Measurements from ENCODE around the gene TSC2. TPM values are rescaled to one million over a fixed set of nuclear protein-coding genes. Genes with fewer than 3 reads are reported as not detected.
"Not testable (repeated sequence)": the region's sequence is repeated elsewhere in the genome, so short reads cannot be mapped to it uniquely, and the experiment has no call there.

TSC2 gene
- total RNA-seq, 2 experiments from 2014 or later, result 87.9 to 97.4 TPM

DNA sequence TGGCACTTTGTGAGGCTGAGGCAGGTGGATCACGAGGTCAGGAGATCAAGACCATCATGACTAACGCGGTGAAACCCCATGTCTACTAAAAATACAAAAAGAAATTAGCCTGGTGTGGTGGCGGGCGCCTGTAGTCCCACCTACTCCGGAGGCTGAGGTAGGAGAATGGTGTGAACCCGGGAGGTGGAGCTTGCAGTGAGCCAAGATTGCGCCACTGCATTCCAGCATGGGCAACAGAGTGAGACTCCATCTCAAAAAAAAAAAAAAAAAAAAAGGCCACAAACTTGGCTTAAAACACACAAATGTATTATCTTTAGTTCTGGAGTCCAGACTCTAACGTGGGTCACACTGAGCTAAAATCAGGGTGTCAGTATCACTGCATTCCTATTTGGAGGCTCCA lies 36.1 kb upstream of the TSC2 start:
- Mint-ChIP-seq H3K36me3 (ENCODE audit: low read depth) (peaks cover 19% of the 10 kb centered on the region), H3K4me1 (ENCODE audit: low read depth) (peaks cover 26% of the 10 kb centered on the region)
- not testable (repeated sequence) for DNase-seq; H3K27ac Mint-ChIP-seq; H3K4me3 Mint-ChIP-seq; ATAC-seq; H3K27me3 Mint-ChIP-seq (ENCODE audit: low read depth); H3K9me3 Mint-ChIP-seq (ENCODE audit: insufficient read depth)
- CTCF ChIA-PET, result interaction anchor here (1.4 kb wide), 1 partner anchor 8 kb away, joined by 5 read pairs; no protein-coding TSS in a partner anchor
- POLR2A ChIA-PET, result interaction anchor here (1.2 to 1.5 kb wide), 2 partner anchors 40 to 51 kb away, joined by 3 read pairs; partner anchors contain the start of gene TBL3

- no peak overlapping the region for H3K4me3 Mint-ChIP-seq
- ATAC-seq (no peak), DNase-seq (no peak)
- no peaks in the 10 kb centered on the region for H3K27me3 Mint-ChIP-seq (ENCODE audit: low read depth)
- H3K27ac Mint-ChIP-seq, result no peak overlapping the region
- peaks cover 9% of the 10 kb centered on the region for H3K36me3 Mint-ChIP-seq (ENCODE audit: low read depth)
- POLR2A ChIA-PET, result interaction anchor here (1.4 kb wide), 1 partner anchor 71 kb away, joined by 4 read pairs; the partner anchor contains the start of gene MSRB1
- no peaks in the 10 kb centered on the region for H3K9me3 Mint-ChIP-seq (ENCODE audit: insufficient read depth)
- CTCF ChIA-PET, result interaction anchor here (1.0 to 2.2 kb wide), 6 partner anchors 9 to 182 kb away, joined by 3 to 9 read pairs (median 4); partner anchors contain the start of gene GFER
- peaks cover 9% of the 10 kb centered on the region for H3K4me1 Mint-ChIP-seq (ENCODE audit: low read depth)
Observed at GRCh38 chr16:2013527-2013926, 34.3 kb upstream of the TSC2 start.

DNA sequence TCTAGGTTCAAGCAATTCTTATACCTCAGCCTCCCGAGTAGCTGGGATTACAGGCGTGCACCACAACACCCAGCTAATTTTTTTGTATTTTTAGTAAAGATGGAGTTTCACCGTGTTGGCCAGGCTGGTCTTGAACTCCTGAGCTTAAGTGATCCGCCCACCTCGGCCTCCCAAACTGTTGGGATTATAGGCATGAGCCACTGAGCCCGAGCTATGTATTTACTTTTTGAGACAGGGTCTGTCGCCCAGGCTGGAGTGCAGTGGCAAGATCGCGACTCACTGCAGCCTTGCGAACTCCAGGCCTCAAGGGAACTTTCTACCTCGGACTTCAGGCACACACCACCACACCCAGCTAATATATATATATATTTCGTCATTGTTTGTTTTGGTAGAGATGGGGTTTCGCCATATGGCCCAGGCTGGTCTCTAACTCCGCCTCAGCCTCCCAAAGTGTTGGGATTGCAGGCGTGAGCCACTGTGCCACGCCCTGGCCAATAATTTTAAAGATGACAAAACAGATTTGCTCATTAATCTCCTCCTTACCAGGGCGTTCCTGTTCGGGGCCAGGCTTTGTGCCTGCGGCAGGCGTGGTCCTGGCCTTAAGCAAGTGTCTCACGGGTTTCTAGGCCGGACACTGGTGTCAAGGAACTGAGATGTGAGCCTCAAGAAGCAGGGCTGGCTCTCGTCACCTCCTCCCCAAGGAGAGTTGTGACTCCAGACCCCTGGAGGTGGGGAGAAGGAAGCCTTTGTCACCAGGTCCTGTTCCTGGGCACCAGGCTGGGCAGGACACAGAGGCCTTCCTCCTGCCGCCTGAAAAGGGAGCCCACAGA lies 32.5 kb upstream of the TSC2 start:
- Mint-ChIP-seq H3K4me3 (no peak overlapping the region), H3K4me1 (ENCODE audit: low read depth) (peaks cover 2% of the 10 kb centered on the region), H3K9me3 (ENCODE audit: insufficient read depth) (no peaks in the 10 kb centered on the region), H3K36me3 (ENCODE audit: low read depth) (peaks cover under 1% of the 10 kb centered on the region), H3K27me3 (ENCODE audit: low read depth) (peaks cover 10% of the 10 kb centered on the region), H3K27ac (no peak overlapping the region)
- CTCF ChIA-PET, result interaction anchor here (1.6 to 2.0 kb wide), 3 partner anchors 11 to 140 kb away, joined by 4 to 10 read pairs (median 6); partner anchors contain the start of gene TRAF7
- ATAC-seq (no peak), DNase-seq (no peak)
- POLR2A ChIA-PET, result no interaction called here

DNA sequence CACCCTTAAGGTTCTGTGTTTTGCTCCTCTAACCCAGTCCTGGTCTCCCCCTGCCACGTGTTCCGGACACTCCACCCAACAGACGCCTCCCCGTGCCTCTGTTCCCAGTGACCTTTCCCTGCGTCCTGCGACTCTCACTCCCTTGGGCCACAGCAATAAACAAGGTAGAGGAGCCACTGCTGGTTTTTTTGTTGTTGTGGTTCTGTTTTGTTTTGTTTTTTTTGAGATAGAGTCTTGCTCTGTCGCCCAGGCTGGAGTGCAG lies 31.9 kb upstream of the TSC2 start:
- no peak overlapping the region for H3K4me3 Mint-ChIP-seq
- H3K4me1 Mint-ChIP-seq (ENCODE audit: low read depth), result no peaks in the 10 kb centered on the region
- H3K36me3 Mint-ChIP-seq (ENCODE audit: low read depth), result no peaks in the 10 kb centered on the region
- ATAC-seq (no peak), DNase-seq (no peak)
- no peaks in the 10 kb centered on the region for H3K9me3 Mint-ChIP-seq (ENCODE audit: insufficient read depth)
- CTCF ChIA-PET, result interaction anchor here (1.0 to 2.0 kb wide), 7 partner anchors 8 to 139 kb away, joined by 3 to 10 read pairs (median 6); partner anchors contain the start of gene TRAF7
- peaks cover 14% of the 10 kb centered on the region for H3K27me3 Mint-ChIP-seq (ENCODE audit: low read depth)
- POLR2A ChIA-PET, result no interaction called here
- no peak overlapping the region for H3K27ac Mint-ChIP-seq

DNA sequence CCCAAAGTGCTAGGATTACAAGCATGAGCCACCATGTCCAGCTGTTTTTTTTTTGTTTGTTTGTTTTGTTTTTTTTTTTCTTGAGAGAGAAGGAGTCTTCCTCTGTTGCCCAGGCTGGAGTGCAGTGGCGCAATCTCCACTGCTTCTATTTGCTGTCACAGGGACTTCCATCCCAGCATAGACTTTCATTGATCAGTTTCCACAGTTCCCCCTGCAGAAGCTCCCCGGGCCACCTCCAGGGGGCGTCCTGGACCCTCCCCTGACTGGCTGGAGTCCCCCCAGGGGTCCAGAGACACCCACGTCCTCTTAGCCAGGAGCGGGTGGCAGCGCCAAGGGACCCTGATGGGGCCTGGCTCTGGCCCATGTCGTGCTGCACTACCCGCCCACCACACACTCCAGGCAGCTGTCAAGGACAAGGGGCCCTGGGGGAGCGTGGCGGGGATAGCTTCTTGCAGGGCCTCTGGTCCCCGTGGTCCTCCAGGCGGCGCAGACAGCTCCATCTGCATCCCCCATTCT lies 31.3 kb upstream of the TSC2 start:
- H3K9me3 Mint-ChIP-seq (ENCODE audit: insufficient read depth), result no peaks in the 10 kb centered on the region
- CTCF ChIA-PET, result interaction anchor here (1.0 to 2.0 kb wide), 7 partner anchors 8 to 139 kb away, joined by 3 to 10 read pairs (median 6); partner anchors contain the start of gene TRAF7
- DNase-seq, result no peak
- POLR2A ChIA-PET, result interaction anchor here (1.5 kb wide), 1 partner anchor 138 kb away, joined by 7 read pairs; the partner anchor contains the start of gene TRAF7
- no peak overlapping the region for H3K27ac Mint-ChIP-seq
- H3K4me1 Mint-ChIP-seq (ENCODE audit: low read depth), result no peaks in the 10 kb centered on the region
- peak; percentile 35 for ATAC-seq
- peaks cover 14% of the 10 kb centered on the region for H3K27me3 Mint-ChIP-seq (ENCODE audit: low read depth)
- H3K4me3 Mint-ChIP-seq, result no peak overlapping the region
- H3K36me3 Mint-ChIP-seq (ENCODE audit: low read depth), result no peaks in the 10 kb centered on the region

GRCh38 chr16:2019518-2019920 lies 28.3 kb upstream of the TSC2 start, which contains the start of gene NPW:
Gene NPW (plus strand): TSS chr16:2019785.
- H3K27ac Mint-ChIP-seq, result no peak within 1 kb of the TSS
- ChIA-PET POLR2A (interaction anchor here (2.0 kb wide), 1 partner anchor 136 kb away, joined by 7 read pairs; the partner anchor contains the start of gene TRAF7), CTCF (interaction anchor here (1.2 to 1.6 kb wide), 2 partner anchors 16 to 136 kb away, joined by 3 to 9 read pairs; partner anchors contain the start of gene TRAF7)
- no peak for ATAC-seq
- H3K4me3 Mint-ChIP-seq, result no peak within 1 kb of the TSS
- peaks cover 20% of the 10 kb centered on the region for H3K27me3 Mint-ChIP-seq (ENCODE audit: low read depth)
- H3K9me3 Mint-ChIP-seq (ENCODE audit: insufficient read depth), result no peaks in the 10 kb centered on the region
- H3K4me1 Mint-ChIP-seq (ENCODE audit: low read depth), result peaks cover 17% of the 10 kb centered on the region
- no peaks in the 10 kb centered on the region for H3K36me3 Mint-ChIP-seq (ENCODE audit: low read depth)
- DNase-seq, result peak; percentile 38

- Mint-ChIP-seq H3K27ac (no peak overlapping the region), H3K4me1 (ENCODE audit: low read depth) (peaks cover 17% of the 10 kb centered on the region), H3K4me3 (no peak overlapping the region), H3K36me3 (ENCODE audit: low read depth) (no peaks in the 10 kb centered on the region), H3K9me3 (ENCODE audit: insufficient read depth) (no peaks in the 10 kb centered on the region), H3K27me3 (ENCODE audit: low read depth) (peaks cover 22% of the 10 kb centered on the region)
- ATAC-seq, result no peak
- POLR2A ChIA-PET, result interaction anchor here (2.0 kb wide), 1 partner anchor 135 kb away, joined by 7 read pairs; the partner anchor contains the start of gene TRAF7
- DNase-seq, result no peak
- CTCF ChIA-PET, result interaction anchor here (1.1 to 1.6 kb wide), 3 partner anchors 17 to 135 kb away, joined by 3 to 9 read pairs (median 5); partner anchors contain the start of gene TRAF7
Observed at GRCh38 chr16:2019921-2020831, 27.6 kb upstream of the TSC2 start.

DNA sequence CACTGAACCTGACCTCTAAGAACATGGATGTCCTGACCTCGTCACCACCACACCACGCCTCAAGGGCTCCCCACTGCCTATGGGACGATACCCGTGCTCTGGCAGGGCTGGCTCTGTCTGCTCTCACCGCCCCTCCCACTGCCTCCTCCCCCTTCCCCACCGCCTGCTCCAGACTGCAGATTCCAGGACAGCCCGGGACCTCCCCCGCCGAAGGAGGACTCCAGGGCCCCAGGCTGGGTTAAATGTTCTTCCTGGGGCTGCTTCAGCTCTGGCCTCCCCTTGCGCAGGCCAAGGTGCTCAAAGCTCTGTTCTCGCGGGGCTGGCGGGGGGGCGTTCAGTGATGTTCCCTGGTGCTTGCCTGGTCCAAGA lies 25.1 kb upstream of the TSC2 start:
- ChIA-PET POLR2A (interaction anchor here (0.7 to 1.5 kb wide), 5 partner anchors 52 to 229 kb away, joined by 3 to 14 read pairs (median 4); partner anchors contain the start of genes ECI1 and TRAF7), CTCF (interaction anchor here (0.6 to 4.2 kb wide), 13 partner anchors 9 to 241 kb away, joined by 3 to 73 read pairs (median 7); partner anchors contain the start of genes ECI1, NTHL1, PKD1 and TRAF7)
- H3K36me3 Mint-ChIP-seq (ENCODE audit: low read depth), result no peaks in the 10 kb centered on the region

DNA sequence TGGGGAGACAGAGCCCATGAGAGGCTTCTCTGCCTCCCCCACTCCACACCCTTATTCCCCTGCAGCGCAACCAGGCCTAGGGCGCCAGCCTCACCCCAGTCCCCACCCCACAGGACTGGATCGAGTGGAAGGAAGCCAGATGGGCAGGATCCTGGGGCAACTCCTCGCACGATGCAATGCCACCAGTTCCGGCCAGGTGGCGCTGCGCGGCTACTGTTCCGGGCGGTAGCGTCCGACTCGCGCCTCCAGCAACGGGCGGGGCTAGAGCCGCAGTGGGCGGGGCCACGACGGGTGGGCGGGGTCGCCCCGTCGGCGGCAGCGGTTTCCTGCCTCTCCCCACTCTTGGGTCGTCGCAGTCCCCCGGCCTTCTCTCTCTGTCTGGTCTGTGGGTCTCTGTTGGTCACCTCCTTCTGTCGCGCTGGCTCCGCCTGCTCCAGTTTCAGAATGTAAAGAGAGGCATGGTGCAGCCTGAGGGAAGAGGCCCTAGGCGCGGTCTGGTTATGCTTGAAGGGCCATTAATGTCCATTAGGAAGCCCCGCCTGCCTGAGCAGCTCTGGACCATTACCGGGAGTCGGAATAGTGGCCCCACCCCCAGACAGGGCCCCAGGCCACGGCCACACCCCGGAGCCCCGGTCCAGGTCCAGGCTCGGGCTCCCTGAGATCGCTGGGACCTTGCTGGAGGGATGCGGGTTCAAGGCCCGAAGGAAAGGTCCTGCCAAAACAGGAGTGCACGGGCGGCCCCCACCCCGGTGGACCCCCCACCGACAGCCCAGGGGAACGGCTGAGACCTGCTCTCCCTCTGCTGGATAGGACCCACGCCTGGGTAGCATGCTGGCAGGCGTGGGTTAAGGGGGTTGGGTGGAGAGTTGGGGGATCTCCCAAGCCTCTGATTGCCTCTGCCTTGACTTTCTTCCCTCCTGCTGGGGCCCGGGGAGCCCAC lies 24.4 kb upstream of the TSC2 start:
- H3K27me3 Mint-ChIP-seq (ENCODE audit: low read depth), result peaks cover 40% of the 10 kb centered on the region
- DNase-seq (peak; percentile 96), ATAC-seq (peak; percentile 81)
- no peaks in the 10 kb centered on the region for H3K9me3 Mint-ChIP-seq (ENCODE audit: insufficient read depth)
- ChIA-PET CTCF (interaction anchor here (0.6 to 4.2 kb wide), 15 partner anchors 10 to 240 kb away, joined by 3 to 73 read pairs (median 6); partner anchors contain the start of genes ECI1, NTHL1, PKD1 and TRAF7), POLR2A (interaction anchor here (0.7 to 1.5 kb wide), 5 partner anchors 117 to 132 kb away, joined by 4 to 14 read pairs (median 4); partner anchors contain the start of gene TRAF7)
- peak overlapping the region; percentile 82 for H3K27ac Mint-ChIP-seq
- peak overlapping the region; percentile 66 for H3K4me3 Mint-ChIP-seq
- peaks cover 27% of the 10 kb centered on the region for H3K4me1 Mint-ChIP-seq (ENCODE audit: low read depth)
- H3K36me3 Mint-ChIP-seq (ENCODE audit: low read depth), result no peaks in the 10 kb centered on the region

More for the DNA sequence above, 25.1 kb upstream of the TSC2 start:
- Mint-ChIP-seq H3K27me3 (ENCODE audit: low read depth) (peaks cover 34% of the 10 kb centered on the region), H3K4me1 (ENCODE audit: low read depth) (peaks cover 27% of the 10 kb centered on the region), H3K27ac (peak overlapping the region; percentile 63), H3K4me3 (peak overlapping the region; percentile 66), H3K9me3 (ENCODE audit: insufficient read depth) (no peaks in the 10 kb centered on the region)
- DNase-seq, result no peak
- peak; percentile 21 for ATAC-seq

- H3K4me3 Mint-ChIP-seq, result no peak overlapping the region
- DNase-seq (no peak), ATAC-seq (no peak)
- H3K36me3 Mint-ChIP-seq (ENCODE audit: low read depth), result no peaks in the 10 kb centered on the region
- no peaks in the 10 kb centered on the region for H3K9me3 Mint-ChIP-seq (ENCODE audit: insufficient read depth)
- peak overlapping the region; percentile 58 for H3K27ac Mint-ChIP-seq
- ChIA-PET POLR2A (interaction anchor here (1.3 to 1.5 kb wide), 2 partner anchors 117 to 131 kb away, joined by 4 to 6 read pairs; partner anchors contain the start of gene TRAF7), CTCF (interaction anchor here (1.6 to 4.2 kb wide), 4 partner anchors 20 to 132 kb away, joined by 4 to 73 read pairs (median 6); partner anchors contain the start of genes PKD1 and TRAF7)
- peaks cover 27% of the 10 kb centered on the region for H3K4me1 Mint-ChIP-seq (ENCODE audit: low read depth)
- peaks cover 38% of the 10 kb centered on the region for H3K27me3 Mint-ChIP-seq (ENCODE audit: low read depth)
Observed at GRCh38 chr16:2024032-2024420, 23.8 kb upstream of the TSC2 start.
